Measurements from ENCODE around the gene MAP6D1. TPM values are rescaled to one million over a fixed set of nuclear protein-coding genes. Genes with fewer than 3 reads are reported as not detected.

MAP6D1 gene
- total and polyA plus RNA-seq, 9 of the 15 experiments (the other 6 are each of a cell fraction or from before 2014, with no cell fraction given) = 0.16 to 1.5 (median 0.44) TPM; not detected in 3

DNA sequence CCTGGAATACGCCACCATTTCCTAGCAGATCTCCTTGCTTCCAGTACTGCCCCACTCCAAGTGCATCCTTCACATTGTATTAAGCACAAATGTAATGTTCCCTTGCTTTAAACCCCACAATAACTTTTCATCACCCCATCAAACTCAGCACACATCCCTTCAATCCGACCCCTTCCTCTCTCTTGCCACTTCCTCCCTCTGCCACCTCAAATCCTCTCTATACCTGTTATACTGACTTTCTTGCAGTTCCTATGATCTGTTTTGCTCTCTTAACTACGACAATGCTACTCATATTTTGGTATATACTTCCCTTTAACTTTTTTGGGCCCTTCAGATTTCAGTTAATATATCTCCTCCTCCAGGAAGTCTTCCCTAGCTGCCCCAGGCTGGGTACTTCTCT is 45.2 kb upstream of the MAP6D1 start:
- WGBS (ENCODE audit: insufficient coverage, low coverage, missing lambda C conversion rate) = 97% methylated on average over 3 of the region's 3 CpGs
- Histone ChIP-seq H3K9me1 (ENCODE audit: control insufficient read depth, insufficient read depth, low read length) (peaks cover 6% of the 10 kb centered on the region), H4K20me1 (replicated peaks; ENCODE audit: control insufficient read depth, insufficient read depth, low read length) (0 out of 2 replicates have a peak, but pooled peaks cover 6% of the 10 kb centered on the region), H3K79me2 (ENCODE audit: control insufficient read depth, insufficient read depth, low read length) (peaks cover 58% of the 10 kb centered on the region), H3K27ac (ENCODE audit: extremely low read depth, low read depth, low read length) (no peak overlapping the region), H3K9ac (ENCODE audit: insufficient read depth in 1 of 2, low read depth in 2 of 2, low read length in 2 of 2) (no peak overlapping the region), H3K4me1 (replicated peaks in 1 of 2; ENCODE audit: control insufficient read depth in 2 of 2, insufficient read depth in 2 of 2, low read length in 2 of 2) (peaks cover 0 to 2% of the 10 kb centered on the region in 2 experiments; a peak in 1 of 5 replicates), H3K4me3 (no peak overlapping the region), H3K27me3 (ENCODE audit: control insufficient read depth in 2 of 2, insufficient read depth in 2 of 2, low read length in 2 of 2) (no peaks in the 10 kb centered on the region), H3K9me3 (replicated peaks; ENCODE audit: control insufficient read depth, insufficient read depth, low read depth, low read length) (no peaks in the 10 kb centered on the region), H3K4me2 (ENCODE audit: insufficient read depth, low read length) (no peak overlapping the region), H3K36me3 (ENCODE audit: control insufficient read depth, insufficient read depth, low read length) (peaks cover 35% of the 10 kb centered on the region; the same call in 2 of the 3 replicates), H2AFZ (ENCODE audit: low read depth, low read length) (no peak overlapping the region)
- no peak for FAIRE-seq
- ATAC-seq = no peak
- CTCF ChIA-PET (ENCODE audit: low intra/inter-chr PET ratio) = no interaction called here
- DNase-seq (ENCODE audit: extremely low read depth in 1 of 4, low spot score in 3 of 4) = no peak
- no TSS peak for BruUV-seq (replicated peaks)
- TF ChIP-seq ZNF274 (IDR thresholded peaks at IDR 0.05; ENCODE audit: borderline replicate concordance, low read depth, low read length) (no peak), ZFP36 (IDR thresholded peaks at IDR 0.05; ENCODE audit: low read depth, low read length, partially characterized antibody) (peak; percentile 66)
- POLR2A ChIA-PET = no interaction called here
- in situ Hi-C loops (cut with MboI) (no loop called here), intact Hi-C loops (cut with micrococcal nuclease) (no loop called here)

DNA sequence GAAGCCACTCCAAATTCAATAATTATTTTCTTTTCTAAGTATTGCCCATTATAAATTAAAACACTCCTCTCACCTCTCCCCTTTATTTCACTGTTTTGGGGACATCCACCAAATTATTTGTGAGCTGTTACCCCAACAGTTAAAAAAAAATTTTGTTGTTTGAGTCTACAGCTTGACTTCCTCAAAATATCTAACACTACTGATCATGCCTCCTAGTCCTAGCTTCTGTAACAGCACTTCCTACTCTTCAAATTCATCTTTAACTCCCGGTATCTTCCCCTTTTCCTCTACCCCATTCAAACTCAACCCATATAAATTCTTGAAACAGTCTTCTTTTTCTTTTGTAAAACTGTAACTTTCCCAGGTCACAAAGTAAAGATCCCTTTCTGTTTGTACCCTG is 43.4 kb upstream of the MAP6D1 start:
- no peaks in the 10 kb centered on the region for H3K27me3 ChIP-seq (ENCODE audit: control insufficient read depth in 2 of 2, insufficient read depth in 2 of 2, low read length in 2 of 2)
- intact Hi-C loops (cut with micrococcal nuclease) = no loop called here
- peaks cover 2% of the 10 kb centered on the region for H3K9me1 ChIP-seq (ENCODE audit: control insufficient read depth, insufficient read depth, low read length)
- H3K4me1 ChIP-seq (replicated peaks in 1 of 2; ENCODE audit: control insufficient read depth in 2 of 2, insufficient read depth in 2 of 2, low read length in 2 of 2) = peaks cover 0 to 1% of the 10 kb centered on the region in 2 experiments; a peak in 1 of 5 replicates
- H3K79me2 ChIP-seq (ENCODE audit: control insufficient read depth, insufficient read depth, low read length) = peaks cover 42% of the 10 kb centered on the region
- H3K4me3 ChIP-seq = no peak overlapping the region
- H3K36me3 ChIP-seq (ENCODE audit: control insufficient read depth, insufficient read depth, low read length) = peaks cover 40% of the 10 kb centered on the region; the same call in 2 of the 3 replicates
- 50% methylated on average over 1 of the region's 1 CpG for WGBS (ENCODE audit: insufficient coverage, low coverage, missing lambda C conversion rate)
- H3K9me3 ChIP-seq (replicated peaks; ENCODE audit: control insufficient read depth, insufficient read depth, low read depth, low read length) = no peaks in the 10 kb centered on the region
- no peak overlapping the region for H3K27ac ChIP-seq (ENCODE audit: extremely low read depth, low read depth, low read length)
- in situ Hi-C loops (cut with MboI) = no loop called here
- DNase-seq (ENCODE audit: extremely low read depth in 1 of 4, low spot score in 3 of 4) (no peak), FAIRE-seq (no peak), ATAC-seq (no peak)
- POLR2A ChIA-PET = interaction anchor here (1.0 kb wide), 1 partner anchor 16 kb away, joined by 3 read pairs; the partner anchor contains the start of gene PARL
- 0 out of 2 replicates have a peak, but pooled peaks cover 2% of the 10 kb centered on the region for H4K20me1 ChIP-seq (replicated peaks; ENCODE audit: control insufficient read depth, insufficient read depth, low read length)
- H3K9ac ChIP-seq (ENCODE audit: insufficient read depth in 1 of 2, low read depth in 2 of 2, low read length in 2 of 2) = no peak overlapping the region
- CTCF ChIA-PET (ENCODE audit: low intra/inter-chr PET ratio) = no interaction called here
- BruUV-seq (replicated peaks) = no TSS peak
- TF ChIP-seq IRF2 (CRISPR knock-in tag; IDR thresholded peaks at IDR 0.05) (no peak), SPI1 (IDR thresholded peaks at IDR 0.05; ENCODE audit: borderline replicate concordance, low read depth, low read length) (peak; percentile 52; the same call in 1 of the 2 replicates)
- H2AFZ ChIP-seq (ENCODE audit: low read depth, low read length) = no peak overlapping the region
- H3K4me2 ChIP-seq (ENCODE audit: insufficient read depth, low read length) = no peak overlapping the region
